DND-41 (cell line): ENCODE results near the gene TMEM14C.

Source experiments
- EZH2 ChIP-seq: IDR thresholded peaks from 3 replicates; pipeline ENCODE4 v1.6.1; 2012; ENCODE audit warnings: borderline replicate concordance, low read depth, mild to moderate bottlenecking, moderate library complexity, low read length, inconsistent platforms; ENCODE audit not compliant: severe bottlenecking
- TF ChIP-seq, protein P1 (sequence below): IDR thresholded peaks from 2 replicates; pipeline ENCODE4 v1.5.1; 2012; ENCODE audit warnings: borderline replicate concordance, low read length, moderate library complexity, mild to moderate bottlenecking; ENCODE audit not compliant: poor library complexity, severe bottlenecking; ENCODE audit errors: extremely low read depth

DNA sequence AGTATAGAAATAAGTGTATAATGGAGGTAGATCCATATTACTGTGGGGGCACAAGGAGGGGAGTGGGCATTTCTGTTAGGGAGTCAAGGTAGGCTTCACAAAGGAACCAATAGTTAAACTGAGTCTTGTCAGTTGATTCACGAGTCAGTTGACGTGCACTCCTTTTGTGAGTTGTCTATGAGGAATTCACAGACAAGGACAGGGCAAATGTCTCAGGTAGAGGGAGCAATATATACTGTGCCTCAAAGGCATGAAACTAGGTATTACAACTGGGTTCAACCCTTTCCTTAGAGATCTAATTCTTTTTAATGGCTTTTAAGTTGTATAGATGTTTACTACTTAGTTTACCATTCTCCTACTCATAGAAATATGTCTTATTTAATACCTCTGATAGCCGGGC lies 11.0 kb downstream of the TMEM14C start:
- TF ChIP-seq, protein P1, sequence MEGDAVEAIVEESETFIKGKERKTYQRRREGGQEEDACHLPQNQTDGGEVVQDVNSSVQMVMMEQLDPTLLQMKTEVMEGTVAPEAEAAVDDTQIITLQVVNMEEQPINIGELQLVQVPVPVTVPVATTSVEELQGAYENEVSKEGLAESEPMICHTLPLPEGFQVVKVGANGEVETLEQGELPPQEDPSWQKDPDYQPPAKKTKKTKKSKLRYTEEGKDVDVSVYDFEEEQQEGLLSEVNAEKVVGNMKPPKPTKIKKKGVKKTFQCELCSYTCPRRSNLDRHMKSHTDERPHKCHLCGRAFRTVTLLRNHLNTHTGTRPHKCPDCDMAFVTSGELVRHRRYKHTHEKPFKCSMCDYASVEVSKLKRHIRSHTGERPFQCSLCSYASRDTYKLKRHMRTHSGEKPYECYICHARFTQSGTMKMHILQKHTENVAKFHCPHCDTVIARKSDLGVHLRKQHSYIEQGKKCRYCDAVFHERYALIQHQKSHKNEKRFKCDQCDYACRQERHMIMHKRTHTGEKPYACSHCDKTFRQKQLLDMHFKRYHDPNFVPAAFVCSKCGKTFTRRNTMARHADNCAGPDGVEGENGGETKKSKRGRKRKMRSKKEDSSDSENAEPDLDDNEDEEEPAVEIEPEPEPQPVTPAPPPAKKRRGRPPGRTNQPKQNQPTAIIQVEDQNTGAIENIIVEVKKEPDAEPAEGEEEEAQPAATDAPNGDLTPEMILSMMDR = no peak
- TF ChIP-seq EZH2 = no peak
